WERI-Rb-1 (cell line): ENCODE data around the gene CWC22.

Experiments used
- DNase-seq: peaks from one replicate; pipeline ENCODE4 v3.0.0-alpha.2; 2020
- H3K27ac ChIP-seq: fragments of 250-450 bp; sonication (Bioruptor Pico); 2 replicates; pipeline ENCODE4 v1.5.1; 2020; ENCODE audit warnings: mild to moderate bottlenecking, moderate library complexity
- H3K27me3 ChIP-seq: fragments of 250-450 bp; sonication (Bioruptor Pico); 2 replicates; pipeline ENCODE4 v1.5.1; 2021; ENCODE audit warnings: mild to moderate bottlenecking, low read depth, moderate library complexity; ENCODE audit not compliant: insufficient read depth, severe bottlenecking
- H3K36me3 ChIP-seq: fragments of 250-450 bp; sonication (Bioruptor Pico); 2 replicates; pipeline ENCODE4 v1.5.1; 2020; ENCODE audit warnings: mild to moderate bottlenecking, moderate library complexity
- H3K4me3 ChIP-seq: 2 replicates; pipeline ENCODE4 v1.5.1; 2011; ENCODE audit warnings: low read depth, mild to moderate bottlenecking, control low read depth, low read length
- H3K9me3 ChIP-seq: fragments of 250-450 bp; sonication (Bioruptor Pico); 2 replicates; pipeline ENCODE4 v1.5.1; 2021; ENCODE audit warnings: mild to moderate bottlenecking, moderate library complexity; ENCODE audit not compliant: severe bottlenecking
- CTCF ChIP-seq: IDR thresholded peaks from 2 replicates; pipeline ENCODE4 v1.5.1; 2011; ENCODE audit warnings: low read depth, mild to moderate bottlenecking, control low read depth, inconsistent platforms, low read length

Gene CWC22

GRCh38 chr2:179946810-179947615, 60.1 kb downstream of the CWC22 start:
- Histone ChIP-seq H3K9me3 (no peaks in the 10 kb centered on the region), H3K4me3 (no peak overlapping the region), H3K27me3 (no peaks in the 10 kb centered on the region), H3K27ac (no peak overlapping the region), H3K36me3 (peaks cover 40% of the 10 kb centered on the region)
- DNase-seq: peak; percentile 52
- no peak for TF ChIP-seq CTCF

- TF ChIP-seq CTCF: no peak
- H3K9me3 ChIP-seq: no peaks in the 10 kb centered on the region
- H3K27ac ChIP-seq: no peak overlapping the region
- no peaks in the 10 kb centered on the region for H3K27me3 ChIP-seq
- H3K36me3 ChIP-seq: peaks cover 33% of the 10 kb centered on the region
- no peak overlapping the region for H3K4me3 ChIP-seq
- DNase-seq: no peak
These were observed 60.8 kb downstream of the CWC22 start for GRCh38 chr2:179946346-179946745.

GRCh38 chr2:179939259-179939658, 67.8 kb downstream of the CWC22 start:
- no peak for DNase-seq
- TF ChIP-seq CTCF: no peak
- Histone ChIP-seq H3K27ac (no peak overlapping the region), H3K4me3 (no peak overlapping the region), H3K9me3 (no peaks in the 10 kb centered on the region), H3K27me3 (no peaks in the 10 kb centered on the region), H3K36me3 (0 out of 2 replicates have a peak, but pooled peaks cover 3% of the 10 kb centered on the region)

GRCh38 chr2:179938026-179938425, 69.1 kb downstream of the CWC22 start:
- Histone ChIP-seq H3K27me3 (no peaks in the 10 kb centered on the region), H3K4me3 (no peak overlapping the region), H3K27ac (no peak overlapping the region), H3K9me3 (no peaks in the 10 kb centered on the region), H3K36me3 (no peaks in the 10 kb centered on the region)
- TF ChIP-seq CTCF: no peak
- DNase-seq: no peak

- Histone ChIP-seq H3K4me3 (no peak overlapping the region), H3K9me3 (no peaks in the 10 kb centered on the region), H3K27ac (no peak overlapping the region), H3K27me3 (no peaks in the 10 kb centered on the region), H3K36me3 (no peaks in the 10 kb centered on the region)
- peak; percentile 61 for TF ChIP-seq CTCF
- peak; percentile 72 for DNase-seq
These were observed 70.4 kb downstream of the CWC22 start for GRCh38 chr2:179936654-179937053.

- no peaks in the 10 kb centered on the region for H3K27me3 ChIP-seq
- no peak for TF ChIP-seq CTCF
- H3K9me3 ChIP-seq: no peaks in the 10 kb centered on the region
- no peak for DNase-seq
- H3K27ac ChIP-seq: no peak overlapping the region
- H3K36me3 ChIP-seq: no peaks in the 10 kb centered on the region
- H3K4me3 ChIP-seq: no peak overlapping the region
These were observed 71.0 kb downstream of the CWC22 start for GRCh38 chr2:179936141-179936540.
